Right hindlimb (tissue), 1 donor: ENCODE results near the gene CASP8AP2.
A peak's percentile ranks its signal among the peaks of the same experiment; 100 is the strongest.
"Not testable (repeated sequence)": the region's sequence is repeated elsewhere in the genome, so short reads cannot be mapped to it uniquely, and the experiment has no call there.

Experiments used
- DNase-seq: peaks from one replicate; pipeline ENCODE4 v3.0.0-alpha.2; 2018

The CASP8AP2 gene

DNA sequence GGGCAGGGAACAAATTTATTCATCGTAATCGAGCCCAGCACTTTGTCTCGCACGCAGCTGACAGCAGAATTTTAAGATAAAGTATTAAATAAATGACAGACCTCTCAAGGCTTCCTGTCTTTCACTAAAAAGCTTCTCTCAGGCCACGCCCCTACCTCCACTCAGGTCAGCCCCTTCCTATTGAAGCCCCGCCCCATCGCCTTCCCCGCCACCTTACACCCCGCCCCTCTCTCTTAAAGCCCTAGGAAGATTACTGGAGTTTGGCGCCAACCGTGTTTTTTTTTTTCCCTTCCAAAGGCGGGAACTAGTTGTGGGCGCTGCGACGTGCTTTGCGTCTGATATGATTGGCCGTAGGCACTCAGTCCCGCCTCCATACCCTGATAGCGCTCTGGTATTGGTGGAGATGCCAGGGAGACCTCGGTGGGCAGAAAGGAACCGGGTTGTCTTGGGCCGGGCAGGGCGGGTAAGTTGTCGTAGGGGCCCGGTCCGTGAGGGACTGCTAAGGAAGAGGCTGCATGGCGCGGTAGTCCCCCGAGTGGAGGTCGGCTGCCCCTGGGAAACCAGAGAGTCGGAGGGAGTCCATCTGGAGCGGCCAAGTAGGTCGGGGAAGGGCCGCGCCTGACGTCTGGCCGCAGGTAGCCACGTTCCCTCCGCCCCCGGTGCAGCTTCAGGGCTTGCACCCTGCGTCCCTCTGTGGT is at the start of gene CASP8AP2:
Gene CASP8AP2, plus strand, starts transcription at position 409 of the 698 bp plus-strand sequence.
- DNase-seq, result peak; percentile 97

DNA sequence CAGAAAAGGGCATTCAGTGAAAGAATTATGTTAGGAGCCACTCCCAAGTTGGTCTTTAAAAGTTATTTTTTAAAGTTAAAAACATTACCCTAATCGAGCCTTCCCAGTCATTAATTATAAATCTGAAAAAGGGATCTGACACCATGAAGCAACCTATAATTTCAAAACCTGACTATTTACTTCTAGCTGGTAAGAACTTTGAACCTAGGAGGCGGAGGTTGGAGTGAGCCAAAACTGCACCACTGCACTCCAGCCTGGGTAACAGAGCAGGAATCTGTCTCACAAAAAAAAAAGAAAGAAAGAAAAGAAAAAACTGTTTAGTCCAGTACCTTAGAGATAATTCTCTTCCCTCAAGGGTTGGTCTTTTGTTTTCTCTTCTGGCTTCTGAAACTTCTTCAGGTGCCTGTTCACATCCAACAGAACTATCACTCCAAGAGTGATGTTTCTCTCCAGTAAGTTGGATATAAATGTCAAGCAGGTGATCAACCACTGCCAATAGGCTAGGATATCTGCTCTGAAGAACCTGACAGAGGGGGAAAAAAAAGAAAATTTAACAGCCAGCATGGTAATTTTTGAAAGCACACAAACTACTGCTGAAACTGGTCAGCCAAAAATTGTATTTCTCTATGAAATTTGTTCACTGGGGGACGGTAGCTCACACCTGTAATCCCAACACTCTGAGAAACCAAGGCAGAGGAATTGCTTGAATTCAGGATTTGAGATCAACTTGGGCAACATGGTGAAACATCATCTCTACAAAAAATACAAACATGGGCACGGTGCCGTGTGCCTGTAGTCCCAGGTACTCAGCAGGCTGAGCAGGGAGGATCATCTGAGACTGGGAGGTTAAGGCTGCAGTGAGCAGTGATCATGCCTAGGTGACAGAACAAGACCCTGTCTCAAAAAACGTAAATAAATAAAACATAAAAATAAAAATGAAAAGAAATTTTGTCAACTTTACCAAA is 48.3 kb upstream of the CASP8AP2 start:
- DNase-seq, result no peak

DNA sequence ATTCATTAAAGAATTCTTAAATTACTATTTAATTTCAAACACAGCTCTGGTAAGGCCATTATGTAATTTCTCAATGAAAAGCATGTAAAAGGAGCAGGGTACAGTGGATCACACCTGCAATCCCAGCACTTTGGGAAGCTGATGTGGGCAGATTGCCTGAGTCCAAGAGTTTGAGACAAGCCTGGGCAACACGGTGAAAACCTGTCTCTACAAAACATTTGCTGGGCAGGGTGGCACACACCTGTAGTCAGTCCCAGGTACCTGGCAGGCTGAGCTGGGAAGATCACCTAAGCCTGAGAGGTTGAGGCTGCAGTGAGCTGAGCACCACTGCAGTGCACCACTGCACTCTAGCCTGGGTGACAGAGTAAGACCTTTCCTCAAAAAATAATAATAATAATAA is 47.5 kb upstream of the CASP8AP2 start:
- no peak for DNase-seq

DNA sequence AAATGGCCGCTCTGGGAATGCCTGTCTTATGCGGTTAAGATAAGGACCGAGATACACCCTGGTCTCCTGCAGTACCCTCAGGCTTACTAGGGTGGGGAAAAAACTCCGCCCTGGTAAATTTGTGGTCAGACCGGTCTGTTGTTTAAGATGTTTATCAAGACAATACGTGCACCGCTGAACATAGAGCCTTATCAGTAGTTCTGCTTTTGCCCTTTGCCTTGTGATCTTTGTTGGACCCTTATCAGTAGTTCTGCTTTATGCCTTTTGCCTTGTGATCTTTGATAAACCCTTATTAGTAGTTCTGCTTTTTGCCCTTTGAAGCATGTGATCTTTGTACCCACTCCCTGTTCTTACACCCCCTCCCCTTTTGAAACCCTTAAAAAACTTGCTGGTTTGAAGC is 46.4 kb upstream of the CASP8AP2 start:
- DNase-seq, result not testable (repeated sequence)

DNA sequence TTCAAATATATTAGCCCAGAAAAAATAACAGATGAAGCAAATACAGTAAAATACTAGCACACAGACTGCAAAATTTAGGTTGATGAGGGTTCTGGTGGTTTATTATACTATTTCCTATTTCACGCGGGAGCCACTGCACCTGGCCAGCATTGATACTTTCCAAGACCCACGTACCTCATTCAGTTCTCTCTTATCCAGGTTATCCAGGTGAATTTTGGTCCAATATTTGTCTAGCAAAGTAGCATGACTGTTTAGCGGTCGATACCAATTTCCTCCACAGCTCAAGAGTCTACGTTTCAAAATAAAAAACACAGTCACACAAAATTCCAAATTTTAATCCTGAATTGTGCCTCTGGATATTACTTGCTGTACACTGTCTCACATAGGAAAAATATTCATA is 44.8 kb upstream of the CASP8AP2 start:
- DNase-seq, result no peak

DNA sequence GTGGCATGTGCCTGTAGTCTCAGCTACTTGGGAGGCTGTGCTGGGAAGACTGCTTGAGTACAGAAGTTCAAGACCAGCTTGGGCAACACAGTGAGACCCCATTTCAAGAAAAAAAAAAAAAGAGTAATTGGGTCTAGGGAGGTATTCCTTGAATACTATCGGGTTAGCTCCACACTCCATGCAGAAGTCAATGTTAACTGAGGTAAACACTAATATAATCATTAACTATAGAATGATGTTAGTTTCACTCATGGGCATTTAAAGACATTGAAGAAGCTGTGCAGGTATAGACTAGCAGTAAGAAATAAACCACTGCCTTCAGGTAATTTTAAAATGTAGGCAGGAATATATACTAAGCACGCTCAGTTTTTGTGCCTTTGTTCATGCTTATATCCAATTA is 42.7 kb upstream of the CASP8AP2 start:
- no peak for DNase-seq

DNA sequence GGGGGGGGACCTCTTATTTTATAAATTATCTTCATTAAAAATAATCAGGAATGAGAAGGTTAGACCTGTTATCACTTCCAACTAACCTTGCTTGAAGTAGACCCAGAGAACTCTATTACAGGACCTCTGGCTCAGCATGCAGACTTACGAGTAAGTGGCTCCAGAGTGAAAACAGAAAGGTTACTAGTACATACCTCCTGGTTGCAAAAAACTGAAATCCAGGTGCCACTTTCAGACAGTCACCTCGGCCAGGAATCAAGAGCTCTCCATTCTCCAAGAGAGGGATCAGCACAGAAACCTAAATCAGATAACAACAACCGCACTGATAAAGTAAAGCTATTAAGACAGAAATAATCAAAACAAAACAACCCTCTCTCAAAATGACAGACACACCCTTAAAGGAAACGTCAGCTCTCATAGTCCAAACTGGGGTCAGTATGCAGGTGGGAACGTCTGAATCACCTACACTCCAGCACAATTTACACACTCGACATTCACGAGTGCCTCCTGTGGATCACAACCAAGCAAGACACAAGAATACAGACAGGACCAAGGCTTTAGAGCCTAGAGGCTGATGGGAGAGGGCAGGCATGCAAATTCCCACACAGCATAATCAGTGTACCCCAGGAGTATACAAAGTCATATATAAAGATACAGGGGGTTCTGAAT is 41.9 kb upstream of the CASP8AP2 start:
- DNase-seq, result no peak

DNA sequence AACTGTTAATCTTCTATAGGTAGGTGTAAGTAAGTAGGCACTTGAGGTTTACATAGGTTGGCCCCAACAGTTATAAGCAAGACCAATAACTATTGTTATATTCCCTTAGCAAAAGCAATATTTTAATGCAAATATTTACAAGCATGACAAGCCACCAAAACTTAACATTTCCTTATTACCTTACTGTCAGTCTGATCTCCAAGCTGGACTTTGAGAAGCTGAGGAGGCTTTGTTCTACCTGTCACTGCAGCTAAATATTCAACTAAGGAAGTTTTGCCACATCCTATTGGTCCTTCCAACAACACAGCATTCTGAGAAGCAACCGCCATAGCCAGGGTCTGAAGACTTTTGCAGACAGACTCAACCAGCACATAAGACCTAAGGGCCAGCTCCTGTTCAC is 39.7 kb upstream of the CASP8AP2 start:
- no peak for DNase-seq

DNA sequence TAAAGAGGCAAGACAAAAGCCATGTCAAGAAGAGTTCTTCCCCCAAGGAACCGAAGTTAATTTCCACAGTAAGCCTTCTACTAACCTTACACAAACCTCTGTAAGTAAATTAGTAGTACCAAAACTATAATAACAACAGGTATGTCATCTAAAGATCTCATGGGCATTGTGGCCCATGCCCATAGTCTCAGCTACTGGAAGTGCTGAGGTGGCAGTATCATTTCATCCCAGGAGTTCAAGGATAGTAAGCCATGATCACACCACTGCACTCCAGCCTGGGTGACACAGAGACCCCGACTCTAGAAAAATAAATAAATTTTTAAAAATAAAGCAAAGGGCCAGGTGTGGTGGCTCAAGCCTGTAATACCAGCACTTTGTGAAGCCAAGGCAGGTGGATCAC is 39.3 kb upstream of the CASP8AP2 start:
- no peak for DNase-seq

DNA sequence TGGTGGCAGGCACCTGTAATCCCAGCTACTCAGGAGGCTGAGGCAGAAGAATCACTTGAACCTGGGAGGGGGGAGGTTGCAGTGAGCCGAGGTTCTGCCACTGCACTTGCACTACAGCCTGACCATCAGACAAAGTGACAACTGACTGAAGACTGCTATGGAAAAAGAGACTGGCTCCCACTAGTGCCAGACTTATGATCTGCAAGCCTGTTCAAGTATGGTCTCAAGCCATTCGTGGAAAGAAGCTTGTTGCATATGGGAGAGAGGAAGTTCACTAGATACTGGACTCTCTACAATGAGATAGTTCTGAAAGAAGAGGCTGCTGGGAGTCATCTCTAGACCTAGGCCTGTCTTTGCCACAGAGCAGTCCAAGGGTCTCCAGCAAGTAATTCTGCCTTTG is 36.8 kb upstream of the CASP8AP2 start:
- DNase-seq, result no peak

DNA sequence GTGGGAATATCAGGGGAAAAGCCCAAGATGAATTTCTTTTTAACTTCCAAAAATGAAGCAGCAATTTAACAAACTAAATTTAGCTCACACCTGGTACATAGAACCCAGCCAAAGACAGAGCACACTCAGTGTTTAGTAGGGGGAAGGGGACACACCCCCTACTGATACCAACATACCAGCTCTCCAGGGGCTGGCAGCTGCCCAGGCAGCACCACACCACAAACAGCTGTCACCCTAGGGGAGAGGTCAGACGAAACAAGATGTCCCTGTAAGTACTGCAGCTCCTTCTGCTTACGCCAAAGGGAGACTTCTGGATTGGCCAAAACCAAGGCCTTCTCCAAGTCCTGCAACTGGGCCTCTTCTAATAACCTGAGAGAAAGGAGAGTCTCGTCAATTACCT is 36.1 kb upstream of the CASP8AP2 start:
- DNase-seq, result peak; percentile 27

DNA sequence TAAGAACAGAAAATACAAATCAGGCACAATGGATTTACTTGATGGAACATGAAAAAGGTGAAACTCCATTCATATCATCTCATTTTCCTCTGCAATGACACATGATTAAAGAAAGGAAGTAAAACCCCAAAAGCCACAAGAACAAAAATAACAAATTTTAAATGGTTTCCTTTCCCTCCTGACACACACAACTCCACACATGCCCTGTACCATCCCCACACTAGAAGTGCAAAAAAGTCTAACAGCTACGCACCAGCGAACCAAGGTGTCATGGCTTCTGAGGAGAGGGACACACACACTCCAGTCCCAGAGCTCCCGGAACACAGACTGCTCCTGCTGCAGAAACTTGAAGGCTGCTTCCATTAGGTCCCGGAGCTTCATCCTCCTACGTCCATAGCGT is 35.4 kb upstream of the CASP8AP2 start:
- no peak for DNase-seq

DNA sequence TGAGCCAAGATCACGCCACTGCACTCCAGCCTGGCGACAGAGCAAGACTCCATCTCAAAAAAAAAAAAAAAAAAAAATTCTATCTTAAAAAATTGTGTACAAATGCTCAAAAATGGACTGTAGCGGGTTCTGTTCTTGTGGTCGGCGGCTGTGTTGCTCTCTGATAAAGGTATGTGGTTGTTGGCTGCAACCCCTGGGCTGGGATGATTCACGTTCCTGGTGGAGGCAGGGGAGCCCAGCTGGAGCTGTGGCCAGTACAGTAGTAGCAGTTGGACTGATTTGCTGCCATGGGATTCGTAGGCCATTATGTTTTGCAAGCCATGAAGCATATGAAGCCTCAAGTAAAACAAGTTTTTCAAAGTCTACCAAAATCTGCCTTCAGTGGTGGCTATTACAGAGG is 32.4 kb upstream of the CASP8AP2 start:
- DNase-seq, result no peak

DNA sequence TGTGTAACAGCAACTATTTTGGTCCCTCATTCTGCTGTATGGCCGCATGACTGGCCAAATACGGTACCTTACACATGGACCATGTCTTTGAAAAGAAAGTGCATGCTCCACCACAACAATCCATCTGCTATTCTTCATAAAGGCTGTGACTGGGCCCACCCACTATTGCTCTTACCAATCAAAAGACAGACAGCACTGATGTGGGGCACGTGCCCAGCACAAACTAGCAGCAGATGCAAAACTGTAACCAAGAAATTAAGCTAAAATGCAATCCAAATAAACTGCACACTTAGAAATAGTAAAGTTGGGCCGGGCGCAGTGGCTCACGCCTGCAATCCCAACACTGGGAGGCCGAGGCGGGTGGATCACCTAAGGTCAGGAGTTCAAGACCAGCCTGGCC is 30.6 kb upstream of the CASP8AP2 start:
- DNase-seq, result no peak

DNA sequence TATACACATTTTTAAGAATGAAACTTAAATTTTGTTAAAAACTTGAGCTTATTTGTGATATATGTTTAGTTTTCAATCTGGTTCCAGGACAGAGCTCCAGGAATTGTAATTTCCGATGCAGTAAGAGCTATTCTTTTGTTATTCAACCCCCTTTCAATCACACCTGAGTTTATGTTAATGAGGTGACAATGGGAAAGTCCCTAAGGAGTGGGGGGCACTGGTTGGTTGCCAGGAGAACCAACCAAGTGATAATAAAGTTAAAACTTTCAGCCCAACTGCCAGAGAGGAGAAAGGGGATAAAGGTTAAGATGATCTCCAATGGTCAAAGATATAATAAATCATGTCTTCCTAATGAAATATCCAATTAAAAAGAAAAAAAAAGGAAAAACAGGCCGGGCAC is 29.9 kb upstream of the CASP8AP2 start:
- DNase-seq, result no peak

DNA sequence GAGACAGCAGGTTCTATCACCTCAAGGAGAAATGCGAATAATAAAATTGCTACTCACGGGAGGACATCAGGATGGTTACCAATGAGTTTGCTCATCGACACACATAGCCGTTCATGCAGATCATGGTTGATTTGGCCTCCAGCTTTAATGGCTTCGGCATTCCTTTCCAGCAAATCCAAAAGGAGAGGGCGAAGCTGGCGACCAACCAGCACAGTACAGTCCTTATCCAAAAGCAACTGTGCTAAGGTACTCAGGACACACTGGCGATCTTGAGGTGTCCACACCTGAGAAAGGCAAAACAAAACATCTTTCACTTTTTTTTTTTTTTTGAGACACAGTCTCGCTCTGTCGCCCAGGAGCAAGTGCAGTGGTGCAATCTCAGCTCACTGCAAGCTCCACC is 26.4 kb upstream of the CASP8AP2 start:
- DNase-seq, result no peak

DNA sequence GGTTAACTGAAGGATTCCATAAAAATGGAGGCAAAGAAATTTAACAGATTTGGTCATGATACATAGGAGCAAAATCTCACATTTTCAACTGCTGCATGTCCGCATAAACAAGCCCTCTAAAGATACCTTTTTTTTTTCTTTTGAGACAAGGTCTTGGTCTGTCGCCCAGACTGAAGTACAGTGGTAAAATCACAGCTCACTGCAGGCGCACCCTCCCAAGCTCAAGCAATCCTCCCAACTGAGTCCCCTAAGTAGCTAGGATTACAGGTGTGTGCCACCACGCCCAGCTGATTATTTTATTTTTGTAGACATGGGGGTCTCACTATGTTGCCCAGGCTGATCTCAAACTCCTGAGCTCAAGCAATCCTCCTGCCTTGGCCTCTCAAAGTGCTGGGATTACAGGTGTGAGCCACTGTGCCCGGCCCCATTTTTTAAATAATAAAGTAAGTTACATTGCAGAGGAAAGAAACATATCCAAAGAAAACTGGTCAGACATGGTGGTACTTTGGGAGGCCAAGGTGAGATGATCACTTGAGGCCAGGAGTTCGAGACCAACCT is 23.8 kb upstream of the CASP8AP2 start:
- DNase-seq, result no peak

DNA sequence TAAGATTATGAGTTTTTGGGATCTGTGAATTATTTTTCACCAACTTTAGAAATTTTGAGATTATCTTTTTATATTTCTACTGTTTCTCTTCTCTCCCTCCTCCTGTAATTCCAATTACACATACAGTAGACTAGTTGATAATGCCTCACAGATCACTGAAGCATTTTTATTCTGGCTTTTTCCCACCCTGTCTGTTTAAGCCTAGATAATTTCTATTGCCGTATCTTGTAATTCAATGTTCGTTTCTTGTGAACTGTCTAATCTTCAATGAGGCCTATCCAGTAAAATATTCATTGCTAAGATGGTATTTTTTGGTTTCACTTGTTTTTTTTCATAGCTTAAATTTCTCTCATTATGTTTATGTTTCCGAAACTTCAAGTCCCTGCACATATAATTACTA is 22.1 kb upstream of the CASP8AP2 start:
- DNase-seq, result no peak

DNA sequence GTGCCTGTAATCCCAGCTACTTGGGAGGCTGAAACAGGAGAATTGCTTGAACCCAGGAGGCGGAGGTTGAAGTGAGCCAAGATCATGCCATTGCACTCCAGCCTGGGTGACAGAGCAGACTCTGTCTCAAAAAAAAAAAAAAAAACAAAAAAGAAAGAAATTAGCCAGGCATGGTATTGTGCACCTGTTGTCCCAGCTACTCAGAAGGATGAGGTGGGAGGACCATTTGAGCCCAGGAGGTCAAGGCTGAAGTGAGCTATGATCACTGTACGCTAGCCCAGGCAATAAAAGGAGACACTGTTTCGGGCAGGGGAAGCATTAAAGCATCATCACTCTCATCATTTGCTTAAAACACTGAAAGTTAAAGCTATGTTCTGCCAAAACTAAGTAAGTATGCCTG is 16.3 kb upstream of the CASP8AP2 start:
- DNase-seq, result not testable (repeated sequence)

DNA sequence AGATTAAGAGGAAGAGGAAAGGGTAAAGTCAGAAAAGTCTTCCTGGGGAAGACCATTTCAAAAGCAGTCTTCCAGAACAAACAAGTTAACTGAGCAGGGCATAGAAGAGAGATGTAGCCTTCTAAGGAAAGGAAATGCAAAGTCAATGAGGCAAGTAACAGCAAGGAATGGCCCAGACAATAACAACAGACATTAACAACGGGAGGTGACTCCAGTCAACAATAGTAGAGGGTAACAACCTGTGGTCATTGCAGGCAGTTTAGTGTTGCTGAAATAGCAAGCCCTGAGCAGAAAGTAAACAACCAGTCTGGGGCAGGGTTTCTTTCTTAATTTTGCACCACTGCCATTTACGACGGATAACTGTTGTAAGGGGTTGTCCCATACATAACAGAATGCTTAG is 12.2 kb upstream of the CASP8AP2 start:
- no peak for DNase-seq

DNA sequence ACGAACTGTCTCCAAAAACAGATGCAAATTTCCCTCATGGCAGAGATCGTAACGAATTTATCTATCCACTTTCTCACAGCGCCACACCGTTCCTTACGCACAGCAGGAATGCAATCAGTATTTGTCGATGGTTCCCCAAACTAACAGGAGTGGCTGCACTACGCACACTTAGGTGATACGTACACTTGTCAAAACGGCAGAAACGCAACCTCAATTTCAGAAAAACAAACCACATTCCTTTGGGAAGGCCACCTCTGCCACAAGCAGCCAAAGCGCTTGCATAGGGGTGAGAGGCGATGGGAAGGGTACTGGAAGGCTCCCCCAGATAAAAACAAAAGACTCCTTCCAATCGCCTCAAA is 10.7 kb upstream of the CASP8AP2 start:
- DNase-seq, result no peak

DNA sequence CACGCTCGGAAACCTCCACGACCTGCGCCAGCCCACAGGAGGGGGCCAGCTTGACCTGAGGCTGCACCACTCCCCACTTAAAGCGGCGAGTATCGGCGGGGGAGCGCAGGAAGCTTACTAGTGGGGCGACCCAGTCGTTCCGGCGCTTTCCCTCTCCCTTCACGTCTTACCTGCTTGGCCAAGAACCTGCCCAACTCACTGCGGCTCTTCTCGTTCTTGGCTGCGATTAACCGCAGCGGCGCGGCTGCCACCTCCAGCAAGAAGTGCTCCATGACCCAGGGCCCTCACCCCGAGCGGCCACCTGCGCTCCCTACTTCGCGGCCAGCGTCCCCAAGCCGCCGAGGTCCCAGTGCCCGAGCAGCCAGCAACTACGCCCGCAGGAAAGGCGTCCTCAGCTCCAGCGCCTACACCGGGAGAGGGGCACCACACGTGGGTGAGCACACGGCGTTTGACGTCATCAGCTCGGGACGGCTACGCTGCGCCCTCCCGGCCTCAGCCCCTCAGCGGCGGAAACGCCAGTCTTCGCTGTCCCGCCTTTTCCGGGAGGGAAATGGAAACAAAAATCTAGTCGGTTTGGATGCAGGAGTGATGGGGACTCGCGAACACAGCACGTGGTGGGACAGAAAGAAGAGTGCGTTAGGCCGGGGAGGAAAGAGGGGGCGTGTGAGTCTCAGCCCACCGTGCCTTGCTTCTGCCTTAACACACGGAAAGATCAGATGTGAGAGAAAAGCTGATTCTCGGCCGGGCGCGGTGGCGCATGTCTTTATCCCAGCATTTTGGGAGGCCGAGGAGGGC is 10.1 kb upstream of the CASP8AP2 start, which contains the start of gene MDN1:
Gene MDN1, minus strand, starts transcription at position 459 of the 795 bp plus-strand sequence. Its CDS starts 187 bp downstream, at position 272.
- DNase-seq, result peak; percentile 95
